NOMO-1 treated with dmso at 0.1 percent for 144 hours (cell line): ENCODE measurements around the gene FAM89B.

Experiments used
- DNase-seq: peaks from one replicate; lab custom pipeline; 2025; ENCODE audit not compliant: unreplicated experiment; lab: John Stamatoyannopoulos, UW

Gene FAM89B

DNA sequence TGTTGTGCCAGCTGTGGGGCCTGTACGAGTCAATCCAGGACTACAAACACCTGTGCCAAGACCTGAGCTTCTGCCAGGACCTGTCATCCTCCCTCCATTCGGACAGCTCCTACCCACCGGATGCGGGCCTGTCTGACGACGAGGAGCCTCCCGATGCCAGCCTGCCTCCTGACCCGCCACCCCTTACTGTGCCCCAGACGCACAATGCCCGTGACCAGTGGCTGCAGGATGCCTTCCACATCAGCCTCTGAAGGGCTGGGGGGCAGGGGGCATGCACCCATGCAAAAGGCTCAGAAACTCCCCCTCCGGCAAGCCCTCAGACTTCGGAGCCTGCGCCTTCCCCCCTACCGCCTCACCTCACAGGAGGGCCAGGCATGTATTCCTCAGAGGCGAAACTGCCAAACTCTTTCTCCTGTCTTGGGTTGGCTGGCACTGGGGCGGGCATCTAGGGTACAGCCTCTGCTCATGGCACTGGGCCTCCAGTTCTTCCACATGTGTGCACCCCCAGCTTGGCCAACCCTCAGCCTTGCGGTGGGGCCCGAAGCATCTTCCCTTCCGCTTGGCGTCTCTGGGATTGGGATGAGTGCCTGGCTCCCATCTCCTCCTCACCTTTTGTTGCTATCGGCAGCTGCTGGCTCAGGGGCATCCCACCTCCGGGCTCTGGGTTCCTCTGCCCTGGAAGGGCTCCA, 1.2 kb downstream of the FAM89B start:
- no peak for DNase-seq

DNA sequence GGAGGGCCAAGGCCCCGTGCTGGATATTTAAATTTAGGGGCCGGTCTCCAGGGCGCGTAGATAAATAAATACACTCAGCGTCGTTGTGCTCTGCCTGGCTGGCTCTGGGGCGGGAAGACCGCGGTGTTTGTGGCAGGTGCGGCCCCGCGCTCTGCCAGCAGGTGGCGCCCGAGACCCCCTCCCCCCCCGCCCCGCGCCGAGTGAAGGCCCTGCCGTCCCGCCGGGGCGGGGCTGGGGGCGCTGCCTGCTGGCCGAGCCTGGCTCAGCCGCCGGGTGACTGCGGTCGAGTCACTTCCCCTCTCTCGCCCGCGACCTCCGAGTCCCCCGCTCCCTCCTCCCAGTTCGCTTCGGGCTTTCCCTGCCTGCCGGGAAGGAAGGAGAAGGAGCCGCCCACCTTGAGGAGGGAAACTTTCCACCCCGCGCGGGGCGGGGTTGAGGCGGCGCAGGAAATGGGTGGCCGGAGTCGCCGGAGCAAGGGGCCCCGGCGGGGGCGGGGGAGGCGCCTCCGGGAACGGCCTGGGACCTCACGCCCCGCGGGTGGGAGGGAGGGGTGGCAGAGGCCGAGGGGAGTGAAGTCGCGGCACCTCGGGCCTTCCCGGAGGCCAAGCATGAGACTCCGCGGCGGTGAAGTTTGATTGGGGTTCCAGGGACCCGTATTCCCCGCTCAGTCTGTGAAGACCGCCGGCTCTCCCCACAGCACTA, 1.9 kb downstream of the FAM89B start:
- DNase-seq, result peak; percentile 98

GRCh38 chr11:65574811-65575567, 2.7 kb downstream of the FAM89B start:
- DNase-seq, result no peak

DNA sequence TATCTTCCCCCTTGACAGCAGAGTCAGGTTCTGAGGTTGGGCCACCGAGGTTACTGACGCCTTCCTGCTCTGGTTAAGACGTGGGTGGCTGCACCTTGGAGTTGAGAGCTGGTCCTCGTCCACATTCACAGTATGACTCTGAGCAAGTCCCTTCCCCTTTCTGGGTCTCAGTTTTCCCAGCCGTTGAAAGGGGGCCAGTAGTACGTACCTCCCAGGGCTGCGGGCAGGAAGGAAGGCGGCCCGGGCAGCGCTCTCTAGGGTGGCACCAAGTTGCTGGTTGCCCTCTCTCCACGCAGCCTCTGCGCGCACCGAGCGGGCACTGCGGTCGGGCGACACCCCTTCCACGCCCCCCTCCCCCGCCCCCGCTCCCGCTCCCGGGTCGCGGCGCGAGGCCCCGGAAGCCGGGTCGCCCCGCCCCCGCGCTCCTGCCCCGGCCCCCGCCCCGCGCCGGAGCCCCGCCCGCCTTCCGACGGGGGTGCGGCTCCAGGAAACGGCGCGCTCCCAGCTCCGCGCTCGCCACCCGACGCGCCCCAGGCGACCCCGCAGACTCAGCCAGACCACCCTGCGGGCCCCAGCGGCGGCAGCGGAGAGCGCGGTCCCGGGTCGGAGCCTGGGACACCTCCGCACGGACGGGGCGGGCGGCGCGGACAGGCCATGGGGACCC, 3.4 kb downstream of the FAM89B start, which contains the start of gene EHBP1L1:
TSS of gene EHBP1L1 (plus strand) at position 486 of the 664 bp plus-strand sequence. CDS start 250 bp downstream, outside the sequence.
- DNase-seq, result peak; percentile 47

DNA sequence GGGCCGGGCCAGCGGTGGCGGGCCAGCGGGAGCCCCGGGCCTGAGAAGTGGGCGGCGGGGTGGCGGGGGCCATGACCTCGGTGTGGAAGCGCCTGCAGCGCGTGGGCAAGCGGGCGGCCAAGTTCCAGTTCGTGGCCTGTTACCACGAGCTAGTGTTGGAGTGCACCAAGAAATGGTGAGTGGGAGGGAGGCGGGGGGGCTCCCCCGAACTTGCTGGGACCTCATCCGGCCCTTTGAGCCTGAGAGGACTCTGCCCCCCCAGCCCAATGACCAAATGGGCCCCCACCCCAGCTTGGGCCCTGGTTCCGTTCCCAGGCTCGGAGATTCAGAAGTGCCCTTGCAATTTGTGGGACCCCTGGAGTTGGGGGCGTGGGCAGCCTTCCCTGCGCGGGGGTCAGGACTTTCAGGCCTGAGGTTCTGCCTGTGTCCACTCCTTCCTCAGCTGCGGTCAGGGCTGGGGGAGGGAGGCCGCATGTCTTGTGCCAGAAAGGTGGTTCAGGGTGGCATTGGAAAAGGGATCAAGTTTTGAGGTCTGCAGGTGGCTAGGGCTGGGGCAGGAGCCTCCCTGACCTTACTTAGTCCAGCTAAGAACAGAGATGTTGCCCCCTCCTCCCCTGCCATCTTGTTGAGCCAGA, 4.0 kb downstream of the FAM89B start:
- DNase-seq, result no peak

GRCh38 chr11:65576867-65577755, 4.8 kb downstream of the FAM89B start:
- DNase-seq, result peak; percentile 64

DNA sequence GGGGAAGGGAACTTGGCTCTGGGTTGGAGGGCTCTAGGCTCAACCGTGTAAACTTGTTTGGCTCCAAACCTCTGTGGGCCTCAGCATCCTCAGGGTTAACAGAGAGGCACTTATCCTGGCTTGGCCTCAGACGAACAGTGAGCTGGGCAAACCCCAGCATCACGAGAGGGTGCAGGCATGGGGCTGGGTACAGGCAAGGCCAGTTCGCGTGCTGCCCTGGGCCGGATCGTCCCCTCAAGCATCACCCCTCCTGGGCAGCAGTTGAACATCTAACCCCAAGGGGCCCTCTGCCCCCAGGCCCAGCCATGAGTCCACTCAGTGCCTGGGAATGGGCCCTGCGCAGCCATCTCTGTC, 5.4 kb downstream of the FAM89B start:
- DNase-seq, result no peak

GRCh38 chr11:65578134-65578533, 5.8 kb downstream of the FAM89B start:
- DNase-seq, result no peak

DNA sequence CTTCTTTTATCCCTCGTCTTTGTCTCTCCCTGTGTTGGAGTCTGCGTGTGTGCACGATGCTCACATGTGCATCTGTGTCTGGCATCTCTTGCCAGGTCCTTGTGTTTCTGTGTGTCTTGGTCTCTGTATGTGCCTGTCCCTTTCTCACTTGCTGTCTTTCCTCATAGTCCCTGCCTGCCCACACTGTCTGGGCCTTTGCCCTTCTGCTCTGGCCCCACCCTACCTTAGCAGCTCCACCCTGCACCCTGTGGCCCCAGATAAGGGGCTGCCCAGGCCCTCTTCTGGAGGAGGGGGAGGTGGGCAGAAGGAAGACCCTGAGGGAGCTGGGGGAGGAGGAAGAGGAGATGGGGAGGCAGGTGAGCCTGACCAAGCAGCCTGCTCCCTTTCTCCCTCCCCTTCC, 6.3 kb downstream of the FAM89B start:
- DNase-seq, result no peak

GRCh38 chr11:65579291-65579690, 7.0 kb downstream of the FAM89B start:
- DNase-seq, result no peak

DNA sequence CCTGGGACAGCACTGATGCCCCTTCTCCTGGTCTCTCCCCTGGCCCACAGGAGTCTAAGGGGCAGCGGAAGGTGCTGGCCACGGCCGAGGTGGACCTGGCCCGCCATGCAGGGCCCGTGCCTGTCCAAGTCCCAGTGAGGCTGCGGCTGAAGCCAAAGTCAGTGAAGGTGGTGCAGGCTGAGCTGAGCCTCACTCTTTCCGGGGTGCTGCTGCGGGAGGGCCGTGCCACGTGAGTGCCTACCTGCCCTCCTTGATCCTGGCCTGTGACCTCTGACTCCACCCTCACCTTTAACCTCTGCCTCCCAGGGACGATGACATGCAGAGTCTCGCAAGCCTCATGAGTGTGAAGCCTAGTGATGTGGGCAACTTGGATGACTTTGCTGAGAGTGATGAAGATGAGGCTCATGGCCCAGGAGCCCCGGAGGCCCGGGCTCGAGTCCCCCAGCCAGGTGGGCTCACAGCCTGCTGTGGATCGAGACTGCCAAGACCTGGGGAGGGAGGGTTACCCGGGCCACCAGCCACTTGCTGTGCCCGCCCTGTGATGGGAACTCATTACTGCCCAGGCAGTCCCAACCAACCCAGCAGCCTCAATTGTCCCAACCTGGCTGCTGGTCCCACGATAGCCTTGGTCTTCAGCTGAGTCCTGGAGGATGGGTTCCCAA, 7.8 kb downstream of the FAM89B start:
- DNase-seq, result no peak

- no peak for DNase-seq
These were observed 8.4 kb downstream of the FAM89B start for GRCh38 chr11:65580756-65581155.

- DNase-seq, result no peak
These were observed 9.6 kb downstream of the FAM89B start for GRCh38 chr11:65581928-65582327.

DNA sequence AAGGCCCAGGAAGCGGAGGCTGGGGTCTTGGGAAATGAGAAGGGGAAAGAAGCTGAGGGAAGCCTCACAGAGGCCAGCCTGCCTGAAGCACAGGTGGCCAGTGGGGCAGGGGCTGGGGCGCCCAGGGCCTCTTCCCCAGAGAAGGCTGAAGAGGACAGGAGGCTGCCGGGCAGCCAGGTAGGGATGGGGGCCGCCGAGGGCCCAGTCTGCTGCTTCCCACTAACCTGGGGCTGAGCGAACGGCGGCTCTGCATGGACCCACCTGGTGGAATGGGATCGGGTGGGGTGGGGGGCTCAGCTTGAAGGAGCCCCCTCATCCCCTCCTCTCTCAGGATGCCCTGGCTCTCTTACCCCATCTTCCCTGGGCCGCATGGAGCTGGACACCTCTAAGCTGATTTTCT, 11.3 kb downstream of the FAM89B start:
- DNase-seq, result no peak

DNA sequence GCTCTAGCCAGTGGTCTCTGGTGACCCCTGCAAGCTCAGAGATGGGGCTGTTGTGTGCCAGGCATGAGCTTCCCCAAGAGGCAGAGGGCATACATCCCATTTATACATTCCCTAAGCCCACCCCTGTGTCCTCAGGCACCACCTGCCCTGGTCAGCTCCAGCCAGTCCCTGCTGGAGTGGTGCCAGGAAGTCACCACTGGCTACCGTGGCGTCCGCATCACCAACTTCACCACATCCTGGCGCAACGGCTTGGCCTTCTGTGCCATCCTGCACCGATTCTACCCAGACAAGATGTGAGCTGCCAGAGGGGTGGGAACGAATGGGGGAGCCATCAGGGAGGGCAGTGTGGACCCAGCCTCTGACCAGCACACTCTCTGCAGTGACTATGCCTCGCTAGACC, 11.8 kb downstream of the FAM89B start:
- DNase-seq, result no peak

DNA sequence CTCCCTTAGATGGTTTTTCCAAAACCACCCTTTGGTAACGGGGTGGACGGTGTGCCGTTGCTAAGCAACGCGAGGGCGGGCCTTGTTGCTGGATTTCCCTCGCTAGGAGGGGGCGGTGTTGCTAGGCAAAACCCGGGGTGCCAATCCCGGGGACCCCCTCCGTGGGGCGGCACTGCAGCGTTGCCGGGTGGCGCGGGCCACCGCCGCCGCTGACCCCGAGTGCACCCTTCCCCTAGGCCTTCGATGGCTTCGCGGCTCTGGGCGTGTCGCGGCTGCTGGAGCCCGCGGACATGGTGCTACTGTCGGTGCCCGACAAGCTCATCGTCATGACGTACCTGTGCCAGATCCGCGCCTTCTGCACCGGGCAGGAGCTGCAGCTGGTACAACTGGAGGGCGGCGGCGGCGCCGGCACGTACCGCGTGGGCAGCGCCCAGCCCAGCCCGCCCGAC, 12.4 kb downstream of the FAM89B start:
- no peak for DNase-seq

DNA sequence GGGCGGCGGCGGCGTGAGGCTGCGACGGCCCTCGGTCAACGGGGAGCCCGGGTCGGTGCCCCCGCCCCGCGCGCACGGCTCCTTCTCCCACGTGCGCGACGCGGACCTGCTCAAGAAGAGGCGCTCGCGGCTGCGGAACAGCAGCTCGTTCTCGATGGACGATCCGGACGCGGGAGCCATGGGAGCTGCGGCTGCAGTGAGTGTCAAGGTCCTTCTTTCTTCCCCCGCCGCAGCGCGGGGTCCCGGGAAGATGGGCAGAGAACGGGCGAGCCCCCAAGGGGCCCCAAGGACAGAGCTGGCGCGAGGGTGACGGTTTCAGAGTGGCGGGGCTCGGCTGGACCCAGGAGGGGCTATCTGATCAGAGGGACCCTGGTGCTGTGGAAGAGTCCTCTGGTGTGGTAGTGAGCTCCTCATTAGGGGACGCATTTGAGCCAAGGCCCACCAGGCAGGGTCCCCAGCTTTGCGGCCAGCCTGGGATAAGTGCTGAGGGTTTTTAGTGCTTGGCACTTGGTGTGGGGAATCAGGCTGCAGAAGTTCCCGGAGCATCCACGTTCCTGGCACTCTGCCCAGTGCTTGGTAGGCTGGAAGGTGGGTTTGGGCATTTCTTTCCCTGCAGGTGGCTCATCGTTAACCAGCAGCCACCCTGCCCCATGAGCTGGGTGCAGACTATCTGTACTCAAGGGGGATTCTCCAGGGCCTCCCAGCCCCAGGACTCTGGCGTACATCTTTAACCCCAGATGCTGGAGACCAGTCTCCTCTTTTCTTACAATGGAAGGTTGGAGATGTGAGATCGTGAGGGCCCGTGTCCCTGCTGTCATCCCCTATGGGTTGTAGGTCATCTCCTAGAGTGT, 13.3 kb downstream of the FAM89B start:
- no peak for DNase-seq

GRCh38 chr11:65586247-65586630, 13.9 kb downstream of the FAM89B start:
- DNase-seq, result no peak

GRCh38 chr11:65586676-65587075, 14.3 kb downstream of the FAM89B start:
- DNase-seq, result no peak
